Cardiac muscle cell (in vitro differentiated cells and primary cell): ENCODE results near the gene NRL. TPM values are rescaled to one million over a fixed set of nuclear protein-coding genes. Genes with fewer than 3 reads are reported as not detected.
A peak's percentile ranks its signal among the peaks of the same experiment; 100 is the strongest.

Source experiments
- DNase-seq, 2 donors: peaks; one replicate each; pipeline versions ENCODE4 v3.0.0 to v3.0.0-alpha.2; 2010 to 2017; ENCODE audit warnings: low read depth in 1 of 2, low spot score in 1 of 2
- H3K27ac ChIP-seq: fragments of 200-600 bp; sonication (generic); 2 replicates; pipeline ENCODE4 v1.5.1; 2016
- H3K27me3 ChIP-seq: fragments of 200-600 bp; sonication (generic); 2 replicates; pipeline ENCODE4 v1.6.0; 2016; ENCODE audit warnings: control low read depth
- H3K36me3 ChIP-seq: fragments of 200-600 bp; sonication (generic); 2 replicates; pipeline ENCODE4 v1.5.1; 2016; ENCODE audit warnings: control low read depth
- H3K4me1 ChIP-seq: fragments of 200-600 bp; sonication (generic); 2 replicates; pipeline ENCODE4 v1.8.1; 2017; ENCODE audit warnings: low read depth, mild to moderate bottlenecking, mixed run types
- H3K4me3 ChIP-seq: fragments of 200-600 bp; sonication (generic); 2 replicates; pipeline ENCODE4 v1.5.1; 2016; ENCODE audit warnings: mild to moderate bottlenecking
- H3K9me3 ChIP-seq: fragments of 200-600 bp; sonication (generic); 2 replicates; pipeline ENCODE4 v1.5.1; 2017; ENCODE audit warnings: low read depth, mild to moderate bottlenecking, control low read depth
- polyA plus RNA-seq: library from polyadenylated mRNA; unstranded; fragments of >200 nt; fragmentation: Nextera tagmentation; extraction: Ambion mirVana; gene quantifications from 2 replicates; pipeline ENCODE4 v1.2.1, GENCODE V29; 2016
- total RNA-seq: library from RNA; depleted of rRNA; stranded (reverse); fragments of >200 nt; gene quantifications from 2 replicates; pipeline ENCODE4 v1.2.3, GENCODE V29; 2016
- TF ChIP-seq, protein P1 (sequence below): IDR thresholded peaks from 2 replicates; pipeline ENCODE4 v1.5.1; 2012; ENCODE audit warnings: low read depth, mild to moderate bottlenecking, low read length

The NRL gene
- total and polyA plus RNA-seq, 2 experiments from 2014 or later: 4.2 to 5.1 TPM

DNA sequence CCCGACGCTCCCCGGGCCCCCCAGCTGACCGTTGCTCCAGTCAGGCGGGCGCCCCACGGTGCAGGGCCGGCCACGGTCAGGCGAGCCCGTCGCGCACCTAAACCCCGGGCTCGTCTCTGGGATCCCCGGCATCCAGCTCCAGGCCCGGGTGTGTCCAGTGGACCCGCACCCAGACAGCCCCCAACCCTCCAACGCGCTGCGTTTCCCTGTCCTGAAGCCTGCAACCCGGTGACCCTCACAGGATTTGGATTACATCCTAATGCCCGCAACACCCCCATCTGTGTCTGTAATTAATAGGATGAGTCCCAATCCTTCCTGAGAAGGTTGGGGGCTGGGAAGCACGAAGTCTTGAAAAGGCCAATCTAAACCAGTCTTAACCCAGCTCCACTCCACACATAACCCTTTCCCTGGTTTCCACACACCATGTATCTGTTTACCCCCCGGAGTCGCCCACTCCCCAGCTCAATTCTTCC, 33.0 kb downstream of the NRL start:
- Histone ChIP-seq H3K27ac (no peak overlapping the region), H3K9me3 (no peaks in the 10 kb centered on the region), H3K36me3 (no peaks in the 10 kb centered on the region), H3K27me3 (peaks cover 28% of the 10 kb centered on the region), H3K4me1 (no peaks in the 10 kb centered on the region), H3K4me3 (peak overlapping the region; percentile 62)
- TF ChIP-seq, protein P1, sequence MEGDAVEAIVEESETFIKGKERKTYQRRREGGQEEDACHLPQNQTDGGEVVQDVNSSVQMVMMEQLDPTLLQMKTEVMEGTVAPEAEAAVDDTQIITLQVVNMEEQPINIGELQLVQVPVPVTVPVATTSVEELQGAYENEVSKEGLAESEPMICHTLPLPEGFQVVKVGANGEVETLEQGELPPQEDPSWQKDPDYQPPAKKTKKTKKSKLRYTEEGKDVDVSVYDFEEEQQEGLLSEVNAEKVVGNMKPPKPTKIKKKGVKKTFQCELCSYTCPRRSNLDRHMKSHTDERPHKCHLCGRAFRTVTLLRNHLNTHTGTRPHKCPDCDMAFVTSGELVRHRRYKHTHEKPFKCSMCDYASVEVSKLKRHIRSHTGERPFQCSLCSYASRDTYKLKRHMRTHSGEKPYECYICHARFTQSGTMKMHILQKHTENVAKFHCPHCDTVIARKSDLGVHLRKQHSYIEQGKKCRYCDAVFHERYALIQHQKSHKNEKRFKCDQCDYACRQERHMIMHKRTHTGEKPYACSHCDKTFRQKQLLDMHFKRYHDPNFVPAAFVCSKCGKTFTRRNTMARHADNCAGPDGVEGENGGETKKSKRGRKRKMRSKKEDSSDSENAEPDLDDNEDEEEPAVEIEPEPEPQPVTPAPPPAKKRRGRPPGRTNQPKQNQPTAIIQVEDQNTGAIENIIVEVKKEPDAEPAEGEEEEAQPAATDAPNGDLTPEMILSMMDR: no peak
- no peak for DNase-seq

DNA sequence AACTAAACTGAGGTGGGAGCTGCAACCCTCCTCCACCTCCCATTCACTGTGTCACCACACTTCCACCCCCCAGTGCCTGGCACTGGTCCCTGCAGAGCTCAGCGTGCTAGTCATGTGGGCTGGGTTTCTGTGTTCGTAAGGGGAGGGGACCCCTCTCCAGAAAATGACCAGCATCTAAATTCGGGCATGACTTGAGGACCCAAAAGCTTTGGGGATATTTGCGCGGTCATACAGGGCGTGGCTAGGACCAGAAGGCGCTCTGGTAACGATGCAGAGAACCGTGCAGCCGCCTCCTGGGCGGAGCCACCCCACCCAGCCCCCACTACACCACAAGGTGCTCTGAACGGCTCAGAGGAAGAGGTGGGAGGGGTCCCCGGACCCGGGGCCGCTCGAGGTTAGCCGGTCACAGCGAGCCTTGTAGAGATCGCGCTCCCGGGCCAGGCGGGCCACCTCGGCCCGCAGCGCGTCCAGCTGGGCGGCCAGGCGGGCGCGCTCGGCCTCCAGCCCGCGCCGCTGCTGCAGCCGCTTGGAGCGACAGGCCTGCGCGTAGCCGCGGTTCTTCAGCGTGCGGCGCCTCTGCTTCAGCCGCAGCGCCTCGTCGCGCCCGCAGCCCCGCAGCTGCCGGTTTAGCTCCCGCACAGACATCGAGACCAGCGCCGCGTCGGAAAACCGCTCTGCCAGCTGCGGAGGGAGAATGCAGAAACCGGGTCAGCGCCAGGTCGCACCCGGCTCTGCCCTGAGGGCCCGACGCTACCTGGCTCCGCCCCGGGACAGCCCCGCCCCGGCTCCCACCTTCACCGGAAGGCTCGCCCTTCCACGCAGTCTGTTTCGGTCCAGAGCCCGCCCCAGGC, 33.6 kb downstream of the NRL start:
- Histone ChIP-seq H3K27ac (no peak overlapping the region), H3K4me1 (no peaks in the 10 kb centered on the region), H3K27me3 (peaks cover 28% of the 10 kb centered on the region), H3K36me3 (no peaks in the 10 kb centered on the region), H3K4me3 (peak overlapping the region; percentile 62), H3K9me3 (no peaks in the 10 kb centered on the region)
- TF ChIP-seq, protein P1: no peak
- DNase-seq: peak; percentile 17 to 74

DNA sequence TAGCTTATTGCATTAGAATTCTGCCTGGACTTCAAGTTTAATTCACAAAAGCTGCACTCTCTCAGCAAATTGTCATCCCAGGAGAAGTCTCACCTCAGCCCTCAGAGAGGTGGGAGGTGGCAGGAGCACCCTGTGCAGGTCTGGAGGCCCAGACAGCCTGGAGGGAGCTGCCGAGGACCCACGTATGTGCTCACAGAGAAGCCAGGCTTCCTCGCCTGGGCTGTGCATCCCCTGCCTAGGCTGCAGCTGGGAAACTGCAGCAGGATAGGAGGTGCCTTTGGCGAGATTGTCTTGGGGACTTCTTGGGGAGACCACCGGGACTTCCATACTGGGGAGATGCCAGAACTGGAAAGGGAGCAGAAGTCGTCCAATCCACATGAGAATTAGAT, 34.6 kb downstream of the NRL start:
- no peak for DNase-seq
- Histone ChIP-seq H3K27ac (no peak overlapping the region), H3K27me3 (peaks cover 28% of the 10 kb centered on the region), H3K4me1 (no peaks in the 10 kb centered on the region), H3K36me3 (no peaks in the 10 kb centered on the region), H3K4me3 (no peak overlapping the region), H3K9me3 (no peaks in the 10 kb centered on the region)
- TF ChIP-seq, protein P1: no peak

DNA sequence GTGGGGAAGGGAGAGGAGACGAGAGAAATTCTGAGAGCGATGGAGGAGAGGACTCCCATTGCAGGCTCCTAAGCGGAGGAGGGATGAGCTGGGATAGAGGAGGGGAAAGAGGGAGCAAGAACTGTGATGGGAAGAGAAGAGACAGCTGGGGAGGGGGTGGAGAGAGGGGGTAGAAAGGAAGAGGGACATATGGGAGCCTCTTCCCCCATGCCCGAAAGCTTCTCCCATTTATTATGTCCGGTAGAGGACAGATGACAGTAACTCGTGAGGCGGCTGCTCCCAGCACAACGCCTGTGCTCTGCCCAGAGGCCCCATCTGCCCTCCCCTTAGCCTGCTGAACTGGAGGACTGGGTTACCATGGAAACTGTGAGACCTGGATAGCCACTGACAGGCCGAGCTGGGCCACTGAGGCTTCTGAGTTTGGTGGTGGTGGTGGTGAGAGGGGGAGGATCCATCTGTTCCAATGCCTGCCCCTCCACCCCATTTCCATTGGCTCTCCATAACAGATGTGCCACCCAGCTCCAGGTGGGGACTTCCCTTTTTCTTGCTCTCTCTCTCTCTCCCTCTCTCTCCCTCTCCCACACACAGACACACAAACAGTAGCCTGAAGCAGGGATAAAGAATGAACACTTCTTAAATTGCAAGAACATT, 35.1 kb downstream of the NRL start:
- TF ChIP-seq, protein P1: no peak
- no peak for DNase-seq
- Histone ChIP-seq H3K4me1 (no peaks in the 10 kb centered on the region), H3K4me3 (no peak overlapping the region), H3K9me3 (no peaks in the 10 kb centered on the region), H3K36me3 (no peaks in the 10 kb centered on the region), H3K27me3 (peaks cover 28% of the 10 kb centered on the region), H3K27ac (no peak overlapping the region)

DNA sequence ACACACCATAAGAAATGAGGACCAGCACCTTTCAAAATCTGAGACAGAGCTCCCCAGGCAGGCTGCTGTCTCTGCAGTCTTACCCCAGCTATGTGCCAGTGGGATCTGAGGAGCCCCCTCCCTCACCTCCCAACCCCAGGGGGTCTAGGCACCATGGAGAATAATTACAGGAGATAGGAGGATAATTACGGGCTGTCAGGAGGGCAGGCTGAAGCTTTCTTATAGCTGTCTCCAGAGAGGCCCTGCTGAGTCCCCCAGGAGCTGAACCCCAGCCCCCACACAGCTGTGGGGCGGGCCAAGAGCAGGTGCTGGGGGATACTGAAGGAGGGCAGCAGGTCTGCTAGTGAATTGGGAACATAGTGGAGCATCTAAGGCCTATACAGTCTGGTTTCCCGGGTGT, 36.6 kb downstream of the NRL start:
- Histone ChIP-seq H3K36me3 (no peaks in the 10 kb centered on the region), H3K27me3 (peaks cover 26% of the 10 kb centered on the region)
- no peak for DNase-seq

More for the DNA sequence above, 36.6 kb downstream of the NRL start:
- Histone ChIP-seq H3K4me3 (no peak overlapping the region), H3K4me1 (no peaks in the 10 kb centered on the region), H3K9me3 (no peaks in the 10 kb centered on the region), H3K27ac (no peak overlapping the region)
- TF ChIP-seq, protein P1: no peak
